AG10803 (cell line): Measurements from ENCODE around the gene ZNRD2.
A peak's percentile ranks its signal among the peaks of the same experiment; 100 is the strongest.

ENCODE experiments used
- DNase-seq: peaks from one replicate; pipeline ENCODE4 v3.0.0; 2010; ENCODE audit warnings: low read depth
- H3K4me3 ChIP-seq: 2 replicates; pipeline ENCODE4 v1.5.1; 2011; ENCODE audit warnings: mild to moderate bottlenecking, low read length, control low read depth
- TF ChIP-seq, protein P1 (sequence below): conservative IDR thresholded peaks from 2 replicates; pipeline ENCODE4 v1.5.1; 2011; ENCODE audit warnings: mild to moderate bottlenecking, low read length, control low read depth, inconsistent platforms

ZNRD2 gene

DNA sequence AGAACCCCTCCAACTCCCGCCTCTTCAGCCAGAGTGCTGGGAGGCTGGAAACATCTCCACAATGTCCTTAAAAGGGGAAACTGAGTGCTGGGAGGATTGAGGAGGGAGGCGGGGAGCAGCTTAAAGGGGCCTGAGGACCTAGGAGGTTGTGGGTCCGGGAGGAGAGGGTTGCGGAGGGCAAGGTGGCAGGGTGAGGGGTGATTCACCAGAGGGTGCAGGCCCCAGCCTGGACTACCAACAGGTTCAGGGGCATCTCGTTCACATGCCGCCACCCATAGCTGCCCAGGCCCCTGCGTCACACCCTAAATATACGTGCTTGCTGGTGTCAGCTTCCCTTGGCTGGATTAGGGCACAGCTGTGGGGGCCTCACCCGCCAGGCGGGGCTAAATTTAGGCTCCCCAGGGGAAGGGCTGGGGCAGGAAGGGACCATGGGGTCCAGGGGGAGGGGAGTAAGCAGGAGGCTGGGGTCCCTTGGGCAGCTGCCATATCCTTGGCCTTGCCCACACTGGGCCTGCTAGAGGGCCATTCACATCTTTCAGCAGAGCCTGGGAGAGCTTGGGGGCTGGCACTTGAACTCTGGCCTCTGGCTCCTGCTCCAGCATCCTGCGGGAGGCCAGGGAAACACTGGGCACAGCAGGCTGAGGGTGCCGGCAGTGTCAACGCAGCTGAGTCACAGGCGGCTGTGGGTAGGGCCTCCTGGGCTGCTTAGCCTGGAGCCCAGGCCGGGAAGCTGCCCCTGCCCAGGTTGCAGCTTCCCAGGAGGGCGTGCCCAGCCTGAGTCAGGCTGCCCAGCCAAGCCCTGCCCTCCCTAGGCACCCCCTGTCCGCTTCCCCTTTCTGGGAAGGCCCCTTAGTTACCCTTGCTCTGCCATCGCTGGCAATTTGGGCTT, 6.8 kb downstream of the ZNRD2 start:
- peak overlapping the region; percentile 75 for H3K4me3 ChIP-seq
- peak; percentile 65 for DNase-seq
- TF ChIP-seq, protein P1, sequence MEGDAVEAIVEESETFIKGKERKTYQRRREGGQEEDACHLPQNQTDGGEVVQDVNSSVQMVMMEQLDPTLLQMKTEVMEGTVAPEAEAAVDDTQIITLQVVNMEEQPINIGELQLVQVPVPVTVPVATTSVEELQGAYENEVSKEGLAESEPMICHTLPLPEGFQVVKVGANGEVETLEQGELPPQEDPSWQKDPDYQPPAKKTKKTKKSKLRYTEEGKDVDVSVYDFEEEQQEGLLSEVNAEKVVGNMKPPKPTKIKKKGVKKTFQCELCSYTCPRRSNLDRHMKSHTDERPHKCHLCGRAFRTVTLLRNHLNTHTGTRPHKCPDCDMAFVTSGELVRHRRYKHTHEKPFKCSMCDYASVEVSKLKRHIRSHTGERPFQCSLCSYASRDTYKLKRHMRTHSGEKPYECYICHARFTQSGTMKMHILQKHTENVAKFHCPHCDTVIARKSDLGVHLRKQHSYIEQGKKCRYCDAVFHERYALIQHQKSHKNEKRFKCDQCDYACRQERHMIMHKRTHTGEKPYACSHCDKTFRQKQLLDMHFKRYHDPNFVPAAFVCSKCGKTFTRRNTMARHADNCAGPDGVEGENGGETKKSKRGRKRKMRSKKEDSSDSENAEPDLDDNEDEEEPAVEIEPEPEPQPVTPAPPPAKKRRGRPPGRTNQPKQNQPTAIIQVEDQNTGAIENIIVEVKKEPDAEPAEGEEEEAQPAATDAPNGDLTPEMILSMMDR, result no peak

DNA sequence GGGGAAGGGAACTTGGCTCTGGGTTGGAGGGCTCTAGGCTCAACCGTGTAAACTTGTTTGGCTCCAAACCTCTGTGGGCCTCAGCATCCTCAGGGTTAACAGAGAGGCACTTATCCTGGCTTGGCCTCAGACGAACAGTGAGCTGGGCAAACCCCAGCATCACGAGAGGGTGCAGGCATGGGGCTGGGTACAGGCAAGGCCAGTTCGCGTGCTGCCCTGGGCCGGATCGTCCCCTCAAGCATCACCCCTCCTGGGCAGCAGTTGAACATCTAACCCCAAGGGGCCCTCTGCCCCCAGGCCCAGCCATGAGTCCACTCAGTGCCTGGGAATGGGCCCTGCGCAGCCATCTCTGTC, 7.5 kb downstream of the ZNRD2 start:
- peak overlapping the region; percentile 75 for H3K4me3 ChIP-seq
- TF ChIP-seq, protein P1, result no peak

DNA sequence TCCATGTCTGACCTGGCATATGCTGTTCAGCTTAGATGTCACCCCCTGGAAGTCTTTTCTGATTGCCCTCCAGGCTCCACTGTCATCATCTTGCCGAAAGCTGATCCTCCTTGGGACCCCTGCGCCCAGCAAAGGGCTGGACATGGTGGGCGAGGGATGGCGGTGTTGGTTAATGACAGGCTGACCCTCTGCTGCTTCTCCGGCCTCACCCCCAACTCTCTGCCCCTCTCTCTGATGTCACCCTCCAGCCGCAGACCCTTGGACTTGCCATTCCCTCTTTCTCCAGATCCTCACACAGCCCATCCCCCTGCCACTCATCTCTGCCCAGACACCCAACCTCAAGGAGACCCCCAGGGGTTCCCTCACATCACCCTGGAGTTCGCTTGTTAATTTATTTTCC, 7.9 kb downstream of the ZNRD2 start:
- no peak for DNase-seq
- peak overlapping the region; percentile 75 for H3K4me3 ChIP-seq
- TF ChIP-seq, protein P1, result no peak

More for the DNA sequence above, 7.5 kb downstream of the ZNRD2 start:
- DNase-seq, result no peak

DNA sequence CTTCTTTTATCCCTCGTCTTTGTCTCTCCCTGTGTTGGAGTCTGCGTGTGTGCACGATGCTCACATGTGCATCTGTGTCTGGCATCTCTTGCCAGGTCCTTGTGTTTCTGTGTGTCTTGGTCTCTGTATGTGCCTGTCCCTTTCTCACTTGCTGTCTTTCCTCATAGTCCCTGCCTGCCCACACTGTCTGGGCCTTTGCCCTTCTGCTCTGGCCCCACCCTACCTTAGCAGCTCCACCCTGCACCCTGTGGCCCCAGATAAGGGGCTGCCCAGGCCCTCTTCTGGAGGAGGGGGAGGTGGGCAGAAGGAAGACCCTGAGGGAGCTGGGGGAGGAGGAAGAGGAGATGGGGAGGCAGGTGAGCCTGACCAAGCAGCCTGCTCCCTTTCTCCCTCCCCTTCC, 8.4 kb downstream of the ZNRD2 start:
- TF ChIP-seq, protein P1, result no peak
- H3K4me3 ChIP-seq, result no peak overlapping the region
- DNase-seq, result no peak

DNA sequence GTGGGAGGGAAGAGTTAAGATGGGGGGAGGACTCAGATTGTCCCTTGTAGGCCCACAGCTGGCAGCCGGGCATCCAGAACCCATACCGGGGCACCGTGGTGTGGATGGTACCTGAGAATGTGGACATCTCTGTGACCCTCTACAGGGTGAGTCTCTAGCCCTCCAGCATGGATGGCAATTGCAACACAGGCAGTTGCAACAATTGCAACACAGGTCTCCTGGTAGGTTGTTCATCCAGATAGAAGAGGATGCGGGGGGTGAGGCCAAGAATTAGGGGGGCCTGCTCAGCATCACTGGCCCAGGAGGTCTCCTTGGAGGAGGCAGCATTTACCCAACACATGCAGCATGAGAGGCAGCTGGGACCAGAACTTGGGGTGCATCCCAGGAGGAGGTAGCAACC, 9.0 kb downstream of the ZNRD2 start:
- no peak overlapping the region for H3K4me3 ChIP-seq
- no peak for DNase-seq
- TF ChIP-seq, protein P1, result no peak

DNA sequence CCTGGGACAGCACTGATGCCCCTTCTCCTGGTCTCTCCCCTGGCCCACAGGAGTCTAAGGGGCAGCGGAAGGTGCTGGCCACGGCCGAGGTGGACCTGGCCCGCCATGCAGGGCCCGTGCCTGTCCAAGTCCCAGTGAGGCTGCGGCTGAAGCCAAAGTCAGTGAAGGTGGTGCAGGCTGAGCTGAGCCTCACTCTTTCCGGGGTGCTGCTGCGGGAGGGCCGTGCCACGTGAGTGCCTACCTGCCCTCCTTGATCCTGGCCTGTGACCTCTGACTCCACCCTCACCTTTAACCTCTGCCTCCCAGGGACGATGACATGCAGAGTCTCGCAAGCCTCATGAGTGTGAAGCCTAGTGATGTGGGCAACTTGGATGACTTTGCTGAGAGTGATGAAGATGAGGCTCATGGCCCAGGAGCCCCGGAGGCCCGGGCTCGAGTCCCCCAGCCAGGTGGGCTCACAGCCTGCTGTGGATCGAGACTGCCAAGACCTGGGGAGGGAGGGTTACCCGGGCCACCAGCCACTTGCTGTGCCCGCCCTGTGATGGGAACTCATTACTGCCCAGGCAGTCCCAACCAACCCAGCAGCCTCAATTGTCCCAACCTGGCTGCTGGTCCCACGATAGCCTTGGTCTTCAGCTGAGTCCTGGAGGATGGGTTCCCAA, 9.9 kb downstream of the ZNRD2 start:
- no peak for DNase-seq
- H3K4me3 ChIP-seq, result no peak overlapping the region
- TF ChIP-seq, protein P1, result no peak

DNA sequence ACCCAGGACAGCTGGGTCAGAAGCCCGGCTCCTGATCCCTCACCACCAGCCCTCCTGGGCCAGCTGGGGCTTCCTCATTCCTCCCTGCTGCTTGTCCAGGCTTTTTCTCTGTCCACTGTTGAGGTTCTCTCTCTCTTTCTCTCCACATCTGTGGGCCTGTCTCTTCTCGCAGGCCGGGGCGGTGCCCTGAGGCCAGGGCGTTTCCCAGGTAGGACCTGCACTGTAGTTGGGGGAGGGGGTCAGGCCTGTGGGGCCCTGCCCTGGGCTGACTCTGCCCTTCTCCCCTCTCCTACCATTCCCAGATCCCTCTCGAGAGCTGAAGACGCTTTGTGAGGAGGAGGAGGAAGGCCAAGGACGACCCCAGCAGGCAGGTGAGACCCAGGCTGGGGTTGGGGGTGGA, 10.5 kb downstream of the ZNRD2 start:
- TF ChIP-seq, protein P1, result no peak
- no peak overlapping the region for H3K4me3 ChIP-seq
- no peak for DNase-seq
